ENCODE data around the gene ASGR2.

- TF ChIP-seq GATA2 (IDR thresholded peaks at IDR 0.05; ENCODE audit: low read depth, low read length), result no peak
- TF ChIP-seq GATA3 (IDR thresholded peaks at IDR 0.05; ENCODE audit: low read depth, low read length), result no peak
These were observed 42.2 kb downstream of the ASGR2 start for GRCh38 chr17:7072406-7072805.

All from SH-SY5Y (cell line).